Suprapubic skin (tissue), 3 donors: ENCODE data around the gene ATP5ME.

Experiments used
- CTCF ChIP-seq, 2 donors: fragments of 200-600 bp in 1 of 2; fragments of 450-650 bp in 1 of 2; sonication (generic) in 1 of 2; IDR thresholded peaks; one replicate each; pipeline ENCODE4 v1.5.1; 2016 to 2019; ENCODE audit warnings: antibody characterized with exemption in 2 of 2, mild to moderate bottlenecking in 1 of 2, moderate library complexity in 1 of 2
- POLR2A ChIP-seq, 2 donors: fragments of 450-650 bp; IDR thresholded peaks; one replicate each; pipeline ENCODE4 v1.6.1; 2017; ENCODE audit warnings: antibody characterized with exemption in 2 of 2, mild to moderate bottlenecking in 2 of 2, moderate library complexity in 2 of 2

- TF ChIP-seq POLR2A (IDR thresholded peaks at IDR 0.05) (no peak), CTCF (IDR thresholded peaks at IDR 0.05) (no peak)
These were observed 26.6 kb upstream of the ATP5ME start for GRCh38 chr4:700587-701264.
